HG03135 (cell line): Measurements from ENCODE around the gene PPP1R14C.

ENCODE experiments used
- ATAC-seq: cut with Tn5 transposase; IDR thresholded peaks from one replicate; pipeline ENCODE4 v1.9.1; 2021; ENCODE audit warnings: mild to moderate bottlenecking, moderate library complexity; ENCODE audit not compliant: unreplicated experiment

PPP1R14C gene

DNA sequence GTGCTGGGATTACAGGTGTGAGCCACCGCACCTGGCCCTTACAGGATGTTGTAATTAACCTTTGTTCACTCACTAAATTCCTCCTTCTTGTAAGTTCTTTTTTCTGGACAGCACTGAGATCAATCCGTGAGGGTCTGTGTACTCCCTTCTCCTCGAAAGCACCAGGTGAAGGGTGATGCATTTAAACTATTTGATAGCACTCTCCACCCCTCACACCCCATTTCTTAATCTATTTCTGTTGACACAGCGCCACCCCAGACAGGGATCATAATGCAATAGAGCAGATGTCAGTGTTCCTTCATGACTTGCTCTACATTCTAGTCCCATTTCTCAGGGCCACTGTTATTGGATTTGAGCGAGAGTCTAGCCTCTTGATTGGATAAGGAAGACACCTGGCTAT lies 46.3 kb downstream of the PPP1R14C start:
- ATAC-seq: no peak

GRCh38 chr6:150191809-150192208 lies 49.0 kb downstream of the PPP1R14C start:
- no peak for ATAC-seq

- ATAC-seq: no peak
Observed at GRCh38 chr6:150194195-150194594, 51.4 kb downstream of the PPP1R14C start.

GRCh38 chr6:150195996-150196417 lies 53.2 kb downstream of the PPP1R14C start:
- no peak for ATAC-seq

GRCh38 chr6:150196942-150197745 lies 54.3 kb downstream of the PPP1R14C start:
- ATAC-seq: no peak

GRCh38 chr6:150198532-150198931 lies 55.7 kb downstream of the PPP1R14C start:
- ATAC-seq: no peak

DNA sequence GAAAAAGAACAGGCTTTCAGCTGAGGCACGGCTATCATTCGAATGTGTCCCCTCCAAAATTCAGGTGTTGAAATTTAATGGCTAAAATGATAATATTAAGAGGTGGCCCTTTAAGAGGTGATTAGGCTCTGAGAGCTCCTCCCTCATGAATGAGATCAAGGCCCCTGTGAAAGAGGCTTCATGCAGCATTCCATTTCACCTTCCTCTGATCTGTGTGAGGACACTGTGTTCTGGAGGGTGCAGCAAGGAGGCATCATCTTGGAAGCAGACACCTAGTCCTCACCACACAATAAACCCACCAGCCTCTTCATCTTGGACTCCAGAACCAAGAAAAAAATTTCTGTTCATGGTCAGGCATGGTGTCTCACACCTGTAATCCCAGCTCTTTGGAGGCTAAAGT lies 56.4 kb downstream of the PPP1R14C start:
- ATAC-seq: no peak

DNA sequence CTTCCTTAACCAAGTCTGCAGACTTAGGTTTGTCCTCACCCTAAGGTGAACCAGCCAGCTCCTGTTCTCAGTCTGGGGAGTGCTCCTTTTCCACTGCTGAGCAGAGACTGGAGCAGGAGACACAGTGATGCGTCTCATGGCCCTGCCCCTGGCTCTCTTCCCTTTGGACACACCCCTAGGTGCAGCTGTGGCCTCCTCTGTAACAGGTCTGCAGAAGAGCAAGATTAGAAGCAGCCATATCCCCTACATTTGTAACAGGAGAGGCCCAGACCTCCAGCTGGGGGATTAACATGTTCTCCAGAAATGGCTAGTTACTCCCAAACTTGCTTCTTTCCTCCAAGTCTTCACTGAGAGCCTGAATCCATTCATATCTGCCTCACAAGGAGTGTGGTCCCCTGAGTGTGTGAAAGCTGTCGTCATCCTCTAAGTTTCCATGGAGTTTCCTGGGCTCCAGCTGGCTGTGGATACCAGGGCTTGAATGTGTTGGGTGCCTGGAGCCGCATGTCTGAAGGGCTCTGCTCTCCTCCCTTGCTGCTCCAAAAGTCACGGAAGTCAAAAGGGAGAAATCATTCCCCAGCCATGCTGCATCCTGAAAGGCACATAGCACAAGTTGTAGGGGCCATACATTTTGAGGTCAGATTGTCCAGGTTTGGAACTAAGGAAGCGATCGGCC lies 57.7 kb downstream of the PPP1R14C start:
- ATAC-seq: no peak

GRCh38 chr6:150201285-150201684 lies 58.4 kb downstream of the PPP1R14C start:
- no peak for ATAC-seq

GRCh38 chr6:150201772-150202329 lies 59.0 kb downstream of the PPP1R14C start:
- ATAC-seq: no peak

DNA sequence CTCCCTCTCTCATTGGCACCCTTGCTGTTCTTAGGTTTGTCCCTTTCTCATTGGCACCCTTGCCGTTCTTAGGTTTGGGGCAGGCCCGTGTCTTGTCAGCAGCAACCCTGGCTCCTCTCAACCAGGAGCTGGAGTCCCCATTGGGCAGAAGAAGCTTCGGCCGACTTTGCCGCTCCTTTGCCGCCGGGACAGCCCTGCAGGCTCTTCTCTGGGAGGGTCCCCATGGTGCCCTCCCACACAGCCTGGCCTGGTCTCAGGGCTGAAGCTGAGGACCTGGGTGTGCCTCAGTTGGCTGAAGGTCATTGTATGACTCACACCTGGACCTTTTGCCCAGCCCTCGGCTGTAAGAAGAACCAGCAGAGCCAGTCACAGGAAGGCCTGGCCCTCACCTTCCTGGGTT lies 59.6 kb downstream of the PPP1R14C start:
- ATAC-seq: no peak

DNA sequence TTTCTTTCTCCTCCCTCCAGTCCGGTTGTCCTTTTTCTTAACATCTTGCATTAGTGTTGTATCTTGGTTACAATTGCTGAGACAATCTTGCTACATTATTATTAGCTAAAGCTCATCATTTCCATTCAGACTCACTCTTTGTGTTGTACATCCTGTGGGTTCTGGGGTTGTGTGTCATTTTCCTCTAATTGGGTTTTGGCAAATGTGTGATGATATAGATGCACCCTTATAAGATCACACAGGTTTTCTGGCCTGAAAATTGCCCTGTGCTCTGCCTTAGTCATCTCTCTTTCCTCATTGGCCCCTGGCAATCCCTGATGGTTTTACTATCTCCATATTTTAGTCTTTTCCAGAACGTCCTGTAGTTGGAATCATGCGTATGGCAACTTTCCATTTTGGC lies 60.1 kb downstream of the PPP1R14C start:
- no peak for ATAC-seq

- ATAC-seq: no peak
Observed at GRCh38 chr6:150203378-150203777, 60.5 kb downstream of the PPP1R14C start.

GRCh38 chr6:150203871-150204545 lies 61.2 kb downstream of the PPP1R14C start:
- ATAC-seq: no peak

GRCh38 chr6:150204705-150205472 lies 62.0 kb downstream of the PPP1R14C start:
- no peak for ATAC-seq

- ATAC-seq: no peak
Observed at GRCh38 chr6:150207931-150208570, 65.2 kb downstream of the PPP1R14C start.

DNA sequence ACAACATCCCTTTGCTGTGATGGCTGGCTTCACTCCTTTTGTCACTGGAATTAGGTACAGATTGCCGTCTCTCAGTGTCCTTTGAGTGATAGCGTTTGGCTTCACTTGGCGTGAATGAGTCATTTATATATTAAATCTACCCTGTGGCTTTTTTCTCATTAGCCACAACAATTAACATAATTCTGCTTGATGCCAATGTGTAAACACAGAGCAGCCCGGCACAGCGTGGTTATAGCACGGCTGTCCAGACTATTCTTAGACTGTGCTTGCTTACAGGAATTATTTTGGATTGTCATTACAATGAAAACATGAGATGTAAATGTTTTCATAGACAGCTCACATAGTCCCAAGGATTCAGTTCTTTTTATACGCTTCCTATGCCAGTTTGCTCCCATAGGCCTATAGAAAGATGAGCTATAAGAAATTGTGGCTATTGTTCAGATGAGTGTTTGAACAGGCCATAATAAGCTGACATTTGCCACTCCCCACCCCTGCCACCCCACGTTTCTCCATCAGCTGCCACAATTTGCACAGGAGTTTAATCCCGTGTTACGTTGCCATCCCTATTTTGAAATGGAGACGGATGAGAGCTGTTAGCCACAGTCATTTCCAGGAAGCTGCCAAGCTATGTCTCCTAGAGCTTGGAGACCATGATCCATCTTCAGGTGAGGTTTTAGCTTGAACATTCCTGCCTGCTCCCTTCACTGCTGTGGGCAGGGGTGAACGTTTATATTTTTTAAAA lies 65.9 kb downstream of the PPP1R14C start:
- no peak for ATAC-seq

DNA sequence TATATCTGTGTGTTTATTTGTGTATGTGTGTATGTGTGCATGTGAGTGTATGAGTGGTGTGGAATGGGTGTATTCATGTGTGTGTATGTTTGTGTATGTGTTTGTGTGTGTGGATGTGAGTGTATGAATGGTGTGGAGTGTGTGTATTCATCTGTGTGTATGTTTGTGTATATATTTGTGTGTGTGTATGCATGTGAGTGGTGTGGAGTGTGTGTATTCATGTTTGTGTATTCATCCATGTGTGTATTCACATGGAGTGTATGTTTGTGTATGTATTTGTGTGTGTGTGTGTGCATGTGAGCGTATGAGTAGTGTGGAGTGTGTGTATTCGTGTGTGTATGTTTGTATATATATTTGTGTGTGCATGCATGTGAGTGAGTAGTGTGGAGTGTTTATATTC lies 66.6 kb downstream of the PPP1R14C start:
- no peak for ATAC-seq

DNA sequence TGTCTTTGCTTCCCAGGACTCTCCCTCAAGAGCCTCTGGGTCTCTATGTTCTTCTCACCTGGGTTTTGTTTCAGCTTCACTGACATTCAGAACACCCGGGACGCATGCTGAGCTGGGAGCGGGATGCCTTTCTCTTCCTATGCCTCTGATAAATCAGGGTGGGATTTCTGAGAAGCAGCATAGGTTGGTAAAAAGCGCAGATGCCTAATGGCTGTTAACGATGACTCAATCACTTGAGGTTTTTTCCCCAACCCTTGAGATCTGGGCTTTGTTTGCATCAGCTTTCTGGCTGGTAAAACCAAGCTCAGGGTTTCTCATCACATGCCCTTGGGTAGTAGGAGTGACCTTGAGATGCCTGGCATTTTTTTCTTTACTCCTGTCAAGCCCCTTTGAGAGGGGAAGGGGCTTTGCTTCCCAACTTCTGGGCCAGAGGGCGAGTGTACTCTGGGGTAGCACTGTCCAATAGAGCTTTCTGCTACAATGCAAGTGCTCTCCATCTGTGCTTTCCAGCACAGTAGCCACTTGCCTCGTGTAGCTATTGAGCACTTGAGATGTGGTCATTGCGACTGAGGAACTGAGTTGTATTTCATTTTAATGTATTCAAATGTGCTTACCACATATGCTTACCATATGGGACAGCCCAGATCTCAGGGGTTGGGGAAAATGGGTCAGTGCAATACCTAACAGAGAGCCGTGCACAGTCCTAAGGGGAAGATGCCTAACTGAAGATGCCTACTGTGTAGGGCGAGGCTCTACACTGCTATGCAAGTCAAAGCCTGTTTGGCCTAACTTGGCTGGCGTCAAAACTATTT lies 69.1 kb downstream of the PPP1R14C start:
- ATAC-seq: no peak
